GM19452 (cell line): Measurements from ENCODE around the gene TSPAN8.
"Not testable (repeated sequence)": the region's sequence is repeated elsewhere in the genome, so short reads cannot be mapped to it uniquely, and the experiment has no call there.

Source experiments
- ATAC-seq: cut with Tn5 transposase; IDR thresholded peaks from one replicate; pipeline ENCODE4 v1.9.1; 2021; ENCODE audit not compliant: unreplicated experiment

Gene TSPAN8

GRCh38 chr12:71130521-71131069 is 27.2 kb downstream of the TSPAN8 start:
- no peak for ATAC-seq

- ATAC-seq: no peak
Measured at GRCh38 chr12:71129364-71129763, 28.4 kb downstream of the TSPAN8 start.

GRCh38 chr12:71128191-71128788 is 29.5 kb downstream of the TSPAN8 start:
- no peak for ATAC-seq

- no peak for ATAC-seq
Measured at GRCh38 chr12:71125949-71126348, 31.9 kb downstream of the TSPAN8 start.

- ATAC-seq: no peak
Measured at GRCh38 chr12:71125515-71125914, 32.3 kb downstream of the TSPAN8 start.

GRCh38 chr12:71124835-71125460 is 32.9 kb downstream of the TSPAN8 start:
- ATAC-seq: no peak

- ATAC-seq: not testable (repeated sequence)
Measured at GRCh38 chr12:71113148-71113547, 44.7 kb downstream of the TSPAN8 start.

- no peak for ATAC-seq
Measured at GRCh38 chr12:71109834-71110233, 48.0 kb downstream of the TSPAN8 start.

GRCh38 chr12:71108355-71108754 is 49.4 kb downstream of the TSPAN8 start:
- no peak for ATAC-seq

GRCh38 chr12:71107936-71108335 is 49.9 kb downstream of the TSPAN8 start:
- ATAC-seq: no peak

GRCh38 chr12:71105956-71106355 is 51.8 kb downstream of the TSPAN8 start:
- no peak for ATAC-seq

GRCh38 chr12:71092290-71092689 is 65.5 kb downstream of the TSPAN8 start:
- ATAC-seq: no peak

- no peak for ATAC-seq
Measured at GRCh38 chr12:71090971-71091370, 66.8 kb downstream of the TSPAN8 start.

- no peak for ATAC-seq
Measured at GRCh38 chr12:71085575-71085974, 72.2 kb downstream of the TSPAN8 start.

- ATAC-seq: no peak
Measured at GRCh38 chr12:71075743-71076142, 82.1 kb downstream of the TSPAN8 start.
